Neuronal stem cell (in vitro differentiated cells): ENCODE measurements around the gene DIAPH2.

ENCODE experiments used
- DNase-seq: peaks from one replicate; pipeline ENCODE4 v3.0.0-alpha.2; 2013; ENCODE audit warnings: low spot score
- H2AFZ ChIP-seq: one replicate; pipeline ENCODE4 v1.6.1; 2013; ENCODE audit warnings: mild to moderate bottlenecking, low read length, inconsistent platforms
- H2AK5ac ChIP-seq: 2 replicates; pipeline ENCODE4 v1.6.1; 2013; ENCODE audit warnings: low read depth, mild to moderate bottlenecking, inconsistent platforms, low read length, moderate library complexity, mixed read lengths
- H2BK120ac ChIP-seq: 2 replicates; pipeline ENCODE4 v1.6.1; 2013; ENCODE audit warnings: low read depth, mild to moderate bottlenecking, inconsistent platforms, low read length, moderate library complexity, mixed read lengths
- H2BK12ac ChIP-seq: one replicate; pipeline ENCODE4 v1.6.1; 2013; ENCODE audit warnings: low read length, inconsistent platforms
- H2BK15ac ChIP-seq: 2 replicates; pipeline ENCODE4 v1.6.1; 2013; ENCODE audit warnings: mild to moderate bottlenecking, low read length, inconsistent platforms, mixed read lengths
- H2BK5ac ChIP-seq: one replicate; pipeline ENCODE4 v1.6.1; 2013; ENCODE audit warnings: inconsistent platforms, mild to moderate bottlenecking, low read length, moderate library complexity
- H3K14ac ChIP-seq: one replicate; pipeline ENCODE4 v1.6.1; 2013; ENCODE audit warnings: low read length, inconsistent platforms
- H3K18ac ChIP-seq: 2 replicates; pipeline ENCODE4 v1.6.1; 2013; ENCODE audit warnings: low read length, inconsistent platforms
- H3K23ac ChIP-seq: 2 replicates; pipeline ENCODE4 v1.6.1; 2013; ENCODE audit warnings: low read depth, mild to moderate bottlenecking, mixed read lengths, low read length, inconsistent platforms; ENCODE audit not compliant: poor library complexity
- H3K27ac ChIP-seq: replicated peaks from 3 replicates; pipeline ENCODE4 v1.5.1; 2013; ENCODE audit warnings: low read length, inconsistent platforms
- H3K27me3 ChIP-seq, 3 experiments: 2 replicates each; pipeline ENCODE4 v1.6.1; 2013; ENCODE audit warnings: low read length in 3 of 3, mild to moderate bottlenecking in 2 of 3, inconsistent platforms in 1 of 3, low read depth in 1 of 3, mixed read lengths in 1 of 3, moderate library complexity in 1 of 3; ENCODE audit not compliant: control insufficient read depth in 3 of 3, insufficient read depth in 3 of 3
- H3K36me3 ChIP-seq, 2 donors: replicated peaks in 1 of 2; 2 replicates each; pipeline ENCODE4 v1.6.1; 2013; ENCODE audit warnings: low read length in 2 of 2; ENCODE audit not compliant: control insufficient read depth in 2 of 2, insufficient read depth in 2 of 2
- H3K4ac ChIP-seq: 2 replicates; pipeline ENCODE4 v1.6.1; 2013; ENCODE audit warnings: inconsistent platforms, mild to moderate bottlenecking, low read length, moderate library complexity
- H3K4me1 ChIP-seq, 2 donors: 1 replicate in 1 of 2; 2 replicates in 1 of 2; pipeline ENCODE4 v1.6.1; 2013; ENCODE audit warnings: low read length in 2 of 2, low read depth in 1 of 2; ENCODE audit not compliant: control insufficient read depth in 2 of 2, insufficient read depth in 1 of 2
- H3K4me2 ChIP-seq: one replicate; pipeline ENCODE4 v1.6.1; 2013; ENCODE audit warnings: mild to moderate bottlenecking, low read length, inconsistent platforms; ENCODE audit not compliant: insufficient read depth, poor library complexity, severe bottlenecking
- H3K4me3 ChIP-seq, 2 donors: 2 replicates each; pipeline ENCODE4 v1.5.1; 2013; ENCODE audit warnings: low read length in 2 of 2, mild to moderate bottlenecking in 2 of 2, inconsistent platforms in 1 of 2, moderate library complexity in 1 of 2
- H3K79me1 ChIP-seq: one replicate; pipeline ENCODE4 v1.6.1; 2013; ENCODE audit warnings: low read depth, mild to moderate bottlenecking, inconsistent platforms, low read length, moderate library complexity
- H3K9ac ChIP-seq: one replicate; pipeline ENCODE4 v1.6.1; 2013; ENCODE audit warnings: mild to moderate bottlenecking, low read depth, low read length, inconsistent platforms; ENCODE audit not compliant: poor library complexity
- H3K9me3 ChIP-seq, 2 donors: replicated peaks in 1 of 2; 2 replicates each; pipeline versions ENCODE3 to v1.6.1; 2013; ENCODE audit warnings: low read length in 2 of 2, mild to moderate bottlenecking in 2 of 2, inconsistent platforms in 1 of 2, low read depth in 1 of 2, mixed read lengths in 1 of 2, moderate library complexity in 1 of 2; ENCODE audit not compliant: control insufficient read depth in 2 of 2, insufficient read depth in 1 of 2
- H4K8ac ChIP-seq: one replicate; pipeline ENCODE4 v1.6.1; 2013; ENCODE audit warnings: low read depth, mild to moderate bottlenecking, inconsistent platforms, low read length, moderate library complexity
- H4K91ac ChIP-seq: one replicate; pipeline ENCODE4 v1.6.1; 2013; ENCODE audit warnings: low read length, low read depth, mild to moderate bottlenecking, inconsistent platforms; ENCODE audit not compliant: poor library complexity
- WGBS, 2 donors: extraction: QIAGEN DNeasy Blood & Tissue Kit; methylation state at CpG; one replicate each; pipeline ENCODE4 v1.1.7; 2013; ENCODE audit warnings: missing lambda C conversion rate in 2 of 2, mixed read lengths in 1 of 2; ENCODE audit not compliant: insufficient read length in 2 of 2, insufficient replicate concordance in 1 of 2; ENCODE audit errors: extremely low coverage in 2 of 2; 5-methylcytosine and 5-hydroxymethylcytosine counted together

The DIAPH2 gene

DNA sequence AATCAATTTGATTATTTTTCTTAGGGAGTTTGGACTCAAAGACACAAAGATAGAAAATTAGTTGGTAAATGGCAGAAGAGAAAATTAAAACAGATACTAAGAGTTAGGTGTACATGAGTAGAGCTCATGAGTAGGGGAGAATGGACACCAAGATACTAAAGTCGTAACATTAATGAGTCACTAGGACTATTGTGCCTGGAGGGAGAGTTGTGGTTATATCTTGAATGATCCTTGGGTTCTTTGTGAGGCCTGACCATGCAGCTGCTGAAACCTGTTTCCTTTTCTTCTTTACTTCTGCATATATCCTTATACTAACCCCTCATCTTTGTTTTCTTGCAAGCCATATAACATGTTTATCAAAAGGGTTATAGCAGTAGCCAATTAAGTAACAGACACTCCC lies 731.8 kb downstream of the DIAPH2 start:
- WGBS, 2 donors: no CpG with 5 or more reads among the region's 1 CpG
- Histone ChIP-seq H3K14ac (no peak overlapping the region), H2BK120ac (no peak overlapping the region), H3K9me3 (no peaks in the 10 kb centered on the region), H3K27me3 (no peaks in the 10 kb centered on the region), H3K9ac (no peak overlapping the region), H3K18ac (no peak overlapping the region), H4K8ac (no peak overlapping the region), H3K23ac (no peak overlapping the region), H2AK5ac (no peak overlapping the region), H3K79me1 (no peaks in the 10 kb centered on the region), H3K4me2 (no peak overlapping the region), H3K4ac (no peak overlapping the region), H3K4me1 (no peaks in the 10 kb centered on the region), H2BK5ac (no peak overlapping the region), H3K27ac (no peak overlapping the region), H3K36me3 (no peaks in the 10 kb centered on the region), H4K91ac (no peak overlapping the region), H3K4me3 (no peak overlapping the region), H2BK12ac (no peak overlapping the region), H2BK15ac (no peak overlapping the region), H2AFZ (no peak overlapping the region)
- no peak for DNase-seq

DNA sequence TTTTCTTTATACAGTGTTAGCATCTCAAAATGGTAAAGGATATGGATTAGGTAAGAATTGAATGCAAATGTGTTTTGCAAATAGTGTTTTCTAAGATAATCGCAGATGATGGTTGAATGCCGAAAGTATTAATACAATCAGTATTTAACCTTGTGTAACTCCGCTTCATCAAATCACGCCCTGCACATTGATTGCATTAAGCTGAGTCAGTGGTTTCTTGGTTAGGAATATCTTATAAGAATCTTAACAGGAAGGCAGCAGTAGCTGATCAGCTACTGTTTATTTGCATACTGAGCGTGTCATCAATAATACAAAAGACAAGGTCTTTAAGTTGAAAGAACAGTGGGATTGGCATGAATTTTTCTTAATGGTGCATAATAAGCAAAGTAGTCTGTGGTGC lies 744.5 kb downstream of the DIAPH2 start:
- Histone ChIP-seq H3K4me3 (no peak overlapping the region), H3K27me3 (no peaks in the 10 kb centered on the region), H2AFZ (no peak overlapping the region), H3K14ac (no peak overlapping the region), H3K27ac (no peak overlapping the region), H4K91ac (no peak overlapping the region), H2BK120ac (no peak overlapping the region), H3K4ac (no peak overlapping the region), H3K4me2 (no peak overlapping the region), H3K9ac (no peak overlapping the region), H3K4me1 (no peaks in the 10 kb centered on the region), H4K8ac (no peak overlapping the region), H3K9me3 (no peaks in the 10 kb centered on the region), H3K18ac (no peak overlapping the region), H2AK5ac (no peak overlapping the region), H3K36me3 (no peaks in the 10 kb centered on the region), H3K79me1 (no peaks in the 10 kb centered on the region), H2BK5ac (no peak overlapping the region), H2BK12ac (no peak overlapping the region), H3K23ac (no peak overlapping the region), H2BK15ac (no peak overlapping the region)
- no CpG with 5 or more reads among the region's 5 CpGs for WGBS, 2 donors
- DNase-seq: no peak

DNA sequence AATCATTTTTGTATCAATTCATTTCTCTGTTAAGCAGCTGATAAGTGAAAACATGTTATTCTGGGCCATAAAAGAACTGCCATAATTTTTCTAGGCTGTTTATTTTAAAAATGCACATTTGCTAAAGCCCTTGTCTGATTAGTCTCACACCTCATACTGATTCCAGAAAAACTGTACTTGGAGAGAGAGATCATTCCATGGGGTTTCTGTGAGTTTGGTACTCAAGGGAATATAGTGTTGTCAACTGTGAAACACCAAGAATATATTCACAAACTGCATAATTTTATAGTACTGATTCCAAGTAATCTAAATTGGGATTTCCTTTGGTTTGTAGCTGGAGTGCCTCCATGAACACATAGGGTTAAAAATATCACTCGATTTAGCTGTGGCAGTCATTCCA lies 746.6 kb downstream of the DIAPH2 start:
- no peak overlapping the region for H4K91ac ChIP-seq
- H2BK5ac ChIP-seq: no peak overlapping the region
- no peak overlapping the region for H3K27ac ChIP-seq
- no peaks in the 10 kb centered on the region for H3K27me3 ChIP-seq
- H3K36me3 ChIP-seq: no peaks in the 10 kb centered on the region
- H3K4me3 ChIP-seq: no peak overlapping the region
- no peak overlapping the region for H2BK15ac ChIP-seq
- DNase-seq: no peak
- WGBS, 2 donors: no CpG with 5 or more reads among the region's 1 CpG
- no peak overlapping the region for H3K14ac ChIP-seq
- no peaks in the 10 kb centered on the region for H3K9me3 ChIP-seq
- no peak overlapping the region for H3K23ac ChIP-seq
- no peak overlapping the region for H4K8ac ChIP-seq
- no peak overlapping the region for H3K18ac ChIP-seq
- H2AK5ac ChIP-seq: no peak overlapping the region
- H3K4me1 ChIP-seq: no peaks in the 10 kb centered on the region
- no peak overlapping the region for H3K4ac ChIP-seq
- H2AFZ ChIP-seq: no peak overlapping the region
- H2BK12ac ChIP-seq: no peak overlapping the region
- no peaks in the 10 kb centered on the region for H3K79me1 ChIP-seq
- no peak overlapping the region for H2BK120ac ChIP-seq
- no peak overlapping the region for H3K4me2 ChIP-seq
- H3K9ac ChIP-seq: no peak overlapping the region

DNA sequence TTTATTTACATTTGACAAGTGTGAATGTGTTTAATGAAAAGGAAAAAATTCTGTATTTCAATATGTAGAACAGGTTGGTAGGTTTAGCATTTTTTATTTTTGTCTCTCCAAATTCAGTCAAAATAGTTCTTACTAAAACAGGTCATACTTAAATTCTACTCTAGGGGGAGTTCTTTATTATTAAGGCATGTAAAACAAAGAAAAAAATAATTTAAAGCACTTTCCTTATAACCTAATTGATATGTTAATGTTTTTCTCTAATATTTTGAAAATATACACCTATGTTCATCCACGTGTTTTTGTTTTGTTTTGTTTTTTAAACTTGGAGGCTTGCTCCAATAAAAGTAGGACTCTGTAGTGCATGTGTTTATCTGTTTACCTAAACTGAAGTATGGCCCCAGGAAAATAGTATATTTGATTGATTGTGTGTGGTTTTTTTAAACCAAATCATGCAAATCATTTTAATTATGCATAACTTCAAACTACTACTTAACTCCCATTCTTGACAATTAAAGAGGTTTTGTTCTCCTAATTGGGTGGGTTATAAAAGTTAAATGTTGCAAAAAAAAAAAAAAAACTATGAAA lies 761.7 kb downstream of the DIAPH2 start:
- Histone ChIP-seq H3K23ac (no peak overlapping the region), H2AK5ac (no peak overlapping the region), H3K27ac (no peak overlapping the region), H2AFZ (no peak overlapping the region), H3K4ac (no peak overlapping the region), H3K4me3 (no peak overlapping the region), H3K9ac (no peak overlapping the region), H3K9me3 (no peaks in the 10 kb centered on the region), H3K79me1 (no peaks in the 10 kb centered on the region), H3K18ac (no peak overlapping the region), H2BK15ac (no peak overlapping the region), H2BK5ac (no peak overlapping the region), H2BK120ac (no peak overlapping the region), H2BK12ac (no peak overlapping the region), H3K4me1 (peaks cover 0 to 4% of the 10 kb centered on the region in 2 donors), H4K91ac (no peak overlapping the region), H3K14ac (no peak overlapping the region), H3K27me3 (no peaks in the 10 kb centered on the region), H3K4me2 (no peak overlapping the region), H3K36me3 (no peaks in the 10 kb centered on the region), H4K8ac (no peak overlapping the region)
- no peak for DNase-seq
- WGBS, 2 donors: no CpG with 5 or more reads among the region's 1 CpG
